ENCODE measurements around the gene TMEM176A. TPM values are rescaled to one million over a fixed set of nuclear protein-coding genes. Genes with fewer than 3 reads are reported as not detected.

TMEM176A gene
- total RNA-seq, 1 experiment from 2014 or later = not detected

Other genes starting within 250 kb of the TMEM176A start
- 0.49 TPM for gene GIMAP4, start 233.4 kb upstream of the TMEM176A start, total RNA-seq (2021; ENCODE audit: unreplicated experiment)
- 0.12 TPM for gene GIMAP6, start 168.4 kb upstream of the TMEM176A start, total RNA-seq (2021; ENCODE audit: unreplicated experiment)
- gene GIMAP2, start 115.1 kb upstream of the TMEM176A start, total RNA-seq (2021; ENCODE audit: unreplicated experiment) = not detected
- 0.10 TPM for gene GIMAP1, start 84.2 kb upstream of the TMEM176A start, total RNA-seq (2021; ENCODE audit: unreplicated experiment)
- 0.57 TPM for gene GIMAP5, start 63.4 kb upstream of the TMEM176A start, total RNA-seq (2021; ENCODE audit: unreplicated experiment)
- 0.42 TPM for gene TMEM176B, start 405 bp upstream of the TMEM176A start, total RNA-seq (2021; ENCODE audit: unreplicated experiment)
- 0.37 TPM for gene AOC1, start 51.7 kb downstream of the TMEM176A start, total RNA-seq (2021; ENCODE audit: unreplicated experiment)
- gene KCNH2, start 177.6 kb downstream of the TMEM176A start, total RNA-seq (2021; ENCODE audit: unreplicated experiment) = 9.7 TPM
- 35.8 TPM for gene NOS3, start 190.2 kb downstream of the TMEM176A start, total RNA-seq (2021; ENCODE audit: unreplicated experiment)
- gene ATG9B, start 223.7 kb downstream of the TMEM176A start, total RNA-seq (2021; ENCODE audit: unreplicated experiment) = 2.1 TPM
- gene ABCB8, start 227.7 kb downstream of the TMEM176A start, total RNA-seq (2021; ENCODE audit: unreplicated experiment) = 55.2 TPM
- gene ASIC3, start 247.8 kb downstream of the TMEM176A start, total RNA-seq (2021; ENCODE audit: unreplicated experiment) = 4.4 TPM